Measurements from ENCODE around the gene PPARG. TPM values are rescaled to one million over a fixed set of nuclear protein-coding genes. Genes with fewer than 3 reads are reported as not detected.
A peak's percentile ranks its signal among the peaks of the same experiment; 100 is the strongest.

PPARG gene
- total RNA-seq, 2 donors from 2014 or later = 1.4 to 1.9 TPM

DNA sequence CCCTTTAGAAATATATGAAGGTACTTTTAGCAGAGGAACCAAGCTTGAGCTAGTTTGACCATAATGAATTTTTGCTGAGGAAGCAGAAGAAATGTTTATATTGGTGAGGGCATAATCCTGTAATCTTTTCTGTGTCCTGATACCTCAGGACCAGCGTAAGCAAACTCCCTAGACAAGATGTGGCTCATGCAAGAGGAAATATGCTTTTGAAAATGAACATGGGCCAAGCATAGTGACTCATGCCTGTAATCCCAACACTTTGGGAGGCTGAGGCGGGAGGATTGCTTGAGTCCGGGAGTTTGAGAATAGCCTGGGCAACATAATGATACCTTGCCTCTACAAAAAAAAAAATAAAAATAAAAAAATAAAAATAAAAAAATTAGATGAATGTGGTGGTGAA is 78.5 kb downstream of the PPARG start:
- no peak overlapping the region for H3K27ac Mint-ChIP-seq
- no peak for ATAC-seq (replicated peaks in 1 of 2)
- H3K4me1 Mint-ChIP-seq (ENCODE audit: low read depth) = peaks cover 13% of the 10 kb centered on the region
- no peak overlapping the region for H3K4me3 Mint-ChIP-seq
- no peak for DNase-seq
- H3K9me3 Mint-ChIP-seq = peaks cover 0 to 4% of the 10 kb centered on the region in 2 donors
- no peaks in the 10 kb centered on the region for H3K36me3 Mint-ChIP-seq (ENCODE audit: insufficient read depth in 2 of 2)
- peaks cover 10% of the 10 kb centered on the region for H3K27me3 Mint-ChIP-seq (ENCODE audit: low read depth)

GRCh38 chr3:12369029-12369428 is 80.2 kb downstream of the PPARG start:
- Mint-ChIP-seq H3K36me3 (ENCODE audit: insufficient read depth in 2 of 2) (no peaks in the 10 kb centered on the region), H3K4me1 (ENCODE audit: low read depth) (peaks cover 6% of the 10 kb centered on the region), H3K9me3 (peaks cover 0 to 3% of the 10 kb centered on the region in 2 donors), H3K27me3 (ENCODE audit: low read depth) (peaks cover 26% of the 10 kb centered on the region), H3K27ac (no peak overlapping the region), H3K4me3 (no peak overlapping the region)
- no peak for ATAC-seq (replicated peaks in 1 of 2)
- no peak for DNase-seq

GRCh38 chr3:12369598-12369997 is 80.7 kb downstream of the PPARG start:
- H3K27ac Mint-ChIP-seq = no peak overlapping the region
- peaks cover 0 to 1% of the 10 kb centered on the region in 2 donors for H3K9me3 Mint-ChIP-seq
- H3K27me3 Mint-ChIP-seq (ENCODE audit: low read depth) = peaks cover 26% of the 10 kb centered on the region
- ATAC-seq (replicated peaks in 1 of 2) (peak in 1 of 2 donors; percentile 45), DNase-seq (no peak)
- no peak overlapping the region for H3K4me3 Mint-ChIP-seq
- peaks cover 5% of the 10 kb centered on the region for H3K4me1 Mint-ChIP-seq (ENCODE audit: low read depth)
- no peaks in the 10 kb centered on the region for H3K36me3 Mint-ChIP-seq (ENCODE audit: insufficient read depth in 2 of 2)

DNA sequence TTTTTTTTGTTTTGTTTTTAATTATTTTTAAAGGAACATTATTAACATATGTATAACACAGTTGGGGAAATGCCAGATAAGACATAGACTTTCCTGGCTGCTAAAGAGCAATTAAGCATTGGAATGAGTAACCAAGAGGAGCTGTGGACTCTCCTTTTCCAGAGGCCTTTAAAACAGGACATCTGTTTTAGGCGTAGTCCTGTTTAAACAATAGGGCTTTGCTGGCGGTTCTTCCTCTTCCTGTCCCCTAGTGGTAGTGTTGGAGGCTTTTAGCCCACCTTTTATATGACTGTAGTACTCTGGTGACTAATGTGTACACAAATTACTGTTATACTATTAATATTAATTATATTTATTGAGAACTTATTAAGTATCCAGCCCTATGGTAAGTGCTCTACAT is 81.9 kb downstream of the PPARG start:
- no peak overlapping the region for H3K27ac Mint-ChIP-seq
- no peak overlapping the region for H3K4me3 Mint-ChIP-seq
- H3K9me3 Mint-ChIP-seq = peaks cover 0 to 1% of the 10 kb centered on the region in 2 donors
- peaks cover 5% of the 10 kb centered on the region for H3K4me1 Mint-ChIP-seq (ENCODE audit: low read depth)
- peaks cover 35% of the 10 kb centered on the region for H3K27me3 Mint-ChIP-seq (ENCODE audit: low read depth)
- H3K36me3 Mint-ChIP-seq (ENCODE audit: insufficient read depth in 2 of 2) = no peaks in the 10 kb centered on the region
- no peak for DNase-seq
- no peak for ATAC-seq (replicated peaks in 1 of 2)

DNA sequence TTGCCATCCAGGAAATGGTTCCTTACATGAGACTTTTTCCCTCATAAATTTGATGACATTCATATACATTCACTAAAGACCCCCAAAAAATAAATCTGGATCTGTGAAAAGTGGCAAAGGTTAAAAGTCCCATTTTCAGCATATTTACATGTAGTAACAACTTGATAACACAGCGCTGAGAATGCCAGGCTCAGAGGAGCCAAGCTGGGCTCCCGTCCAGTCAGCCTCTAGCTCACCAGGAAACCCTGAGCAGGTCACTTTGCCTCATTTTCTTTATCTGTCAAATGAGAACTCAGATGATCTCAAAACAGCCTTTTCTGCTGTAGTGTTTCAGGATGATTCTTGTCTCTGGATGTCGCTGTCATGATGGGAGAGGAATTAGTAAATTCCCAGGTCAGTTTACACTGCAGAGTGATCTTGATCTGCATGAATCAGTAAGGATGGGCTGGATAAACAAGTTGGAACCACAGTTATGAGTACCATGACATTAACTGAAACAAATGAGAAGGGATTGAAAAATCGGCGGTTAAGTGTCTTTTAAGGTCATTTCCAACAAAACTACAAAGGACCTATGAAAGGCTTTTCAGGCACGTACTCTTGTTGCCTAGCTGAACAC is 82.8 kb downstream of the PPARG start:
- Mint-ChIP-seq H3K4me1 (ENCODE audit: low read depth) (peaks cover 5% of the 10 kb centered on the region), H3K4me3 (no peak overlapping the region), H3K27me3 (ENCODE audit: low read depth) (peaks cover 35% of the 10 kb centered on the region), H3K27ac (no peak overlapping the region), H3K9me3 (no peaks in the 10 kb centered on the region), H3K36me3 (ENCODE audit: insufficient read depth in 2 of 2) (no peaks in the 10 kb centered on the region)
- ATAC-seq (replicated peaks in 1 of 2) (no peak), DNase-seq (no peak)

GRCh38 chr3:12372741-12373280 is 83.9 kb downstream of the PPARG start:
- DNase-seq (no peak), ATAC-seq (replicated peaks in 1 of 2) (no peak)
- no peaks in the 10 kb centered on the region for H3K36me3 Mint-ChIP-seq (ENCODE audit: insufficient read depth in 2 of 2)
- H3K9me3 Mint-ChIP-seq = no peaks in the 10 kb centered on the region
- H3K4me1 Mint-ChIP-seq (ENCODE audit: low read depth) = peaks cover 5% of the 10 kb centered on the region
- H3K4me3 Mint-ChIP-seq = no peak overlapping the region
- no peak overlapping the region for H3K27ac Mint-ChIP-seq
- peaks cover 35% of the 10 kb centered on the region for H3K27me3 Mint-ChIP-seq (ENCODE audit: low read depth)

DNA sequence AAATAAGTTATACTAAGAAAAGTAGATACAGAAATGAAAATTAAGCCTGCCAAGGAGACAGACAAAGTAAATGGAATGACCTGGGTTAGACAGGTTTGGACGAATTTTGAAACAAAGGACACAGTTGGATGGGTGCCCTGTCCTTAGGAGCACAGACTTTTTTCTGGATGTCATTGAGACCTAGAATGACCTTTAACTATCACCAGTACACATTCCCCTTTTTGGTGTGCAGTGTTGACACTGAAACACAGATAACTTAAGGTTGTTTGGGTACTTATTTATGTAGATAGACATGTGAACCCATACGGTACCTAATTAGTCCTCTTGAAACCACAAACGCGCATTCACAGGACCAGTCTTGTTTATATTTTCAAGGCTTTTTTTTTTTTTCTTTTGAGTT is 86.7 kb downstream of the PPARG start:
- DNase-seq (no peak), ATAC-seq (replicated peaks in 1 of 2) (no peak)
- Mint-ChIP-seq H3K4me3 (no peak overlapping the region), H3K27ac (no peak overlapping the region), H3K9me3 (no peaks in the 10 kb centered on the region), H3K4me1 (ENCODE audit: low read depth) (peaks cover 11% of the 10 kb centered on the region), H3K27me3 (ENCODE audit: low read depth) (peaks cover 46% of the 10 kb centered on the region), H3K36me3 (ENCODE audit: insufficient read depth in 2 of 2) (no peaks in the 10 kb centered on the region)

DNA sequence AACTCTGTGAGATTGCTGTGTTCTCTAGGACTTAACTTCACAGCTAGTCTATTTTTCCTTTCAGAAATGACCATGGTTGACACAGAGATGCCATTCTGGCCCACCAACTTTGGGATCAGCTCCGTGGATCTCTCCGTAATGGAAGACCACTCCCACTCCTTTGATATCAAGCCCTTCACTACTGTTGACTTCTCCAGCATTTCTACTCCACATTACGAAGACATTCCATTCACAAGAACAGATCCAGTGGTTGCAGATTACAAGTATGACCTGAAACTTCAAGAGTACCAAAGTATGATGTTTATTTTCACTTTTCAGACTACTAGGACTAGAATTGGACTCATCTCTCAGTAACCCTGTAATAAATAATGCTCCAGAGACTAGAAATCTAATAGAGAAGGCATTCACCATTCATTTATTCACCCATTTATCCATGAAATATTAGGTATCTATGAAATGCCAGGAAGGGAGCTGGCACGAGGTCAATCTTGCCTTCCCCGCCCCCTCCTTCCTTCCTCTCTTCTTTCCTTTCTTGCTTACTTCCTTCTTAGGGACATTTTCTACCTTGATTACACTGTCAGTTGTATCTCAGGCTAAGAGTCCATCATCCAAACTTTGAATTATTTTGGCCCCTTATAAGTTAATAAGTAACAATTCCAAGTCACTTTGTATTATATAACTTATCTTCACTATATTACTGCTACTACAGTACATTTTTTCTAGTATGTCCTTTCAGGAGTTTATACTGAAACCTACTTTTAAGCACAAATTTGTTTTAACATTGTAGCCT is 91.0 kb downstream of the PPARG start:
- Mint-ChIP-seq H3K27ac (no peak overlapping the region), H3K27me3 (ENCODE audit: low read depth) (peaks cover 25% of the 10 kb centered on the region), H3K9me3 (no peaks in the 10 kb centered on the region), H3K4me1 (ENCODE audit: low read depth) (peaks cover 15% of the 10 kb centered on the region), H3K36me3 (ENCODE audit: insufficient read depth in 2 of 2) (no peaks in the 10 kb centered on the region), H3K4me3 (no peak overlapping the region)
- DNase-seq (no peak), ATAC-seq (replicated peaks in 1 of 2) (no peak)

DNA sequence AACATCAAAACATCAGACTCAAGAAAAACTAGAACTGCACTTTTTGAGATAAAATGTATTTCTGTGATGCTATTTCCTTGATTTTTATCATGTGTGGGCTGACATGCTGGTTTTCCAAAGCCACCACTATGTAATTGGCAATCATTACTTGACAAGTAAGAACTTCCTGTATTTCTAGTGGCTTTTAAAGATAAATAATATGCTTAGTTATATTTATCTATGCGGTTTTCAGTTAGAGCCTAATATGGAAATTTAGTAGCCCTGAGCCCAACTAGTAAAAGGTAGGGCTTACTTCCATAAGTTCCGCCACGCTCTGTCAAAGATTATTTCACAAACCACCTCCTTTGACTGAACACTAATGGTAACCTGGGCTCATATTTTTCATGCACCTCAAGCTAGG is 91.6 kb downstream of the PPARG start:
- Mint-ChIP-seq H3K4me3 (no peak overlapping the region), H3K4me1 (ENCODE audit: low read depth) (peaks cover 17% of the 10 kb centered on the region), H3K27me3 (ENCODE audit: low read depth) (peaks cover 22% of the 10 kb centered on the region), H3K36me3 (ENCODE audit: insufficient read depth in 2 of 2) (no peaks in the 10 kb centered on the region), H3K27ac (no peak overlapping the region), H3K9me3 (no peaks in the 10 kb centered on the region)
- ATAC-seq (replicated peaks in 1 of 2) (no peak), DNase-seq (no peak)

DNA sequence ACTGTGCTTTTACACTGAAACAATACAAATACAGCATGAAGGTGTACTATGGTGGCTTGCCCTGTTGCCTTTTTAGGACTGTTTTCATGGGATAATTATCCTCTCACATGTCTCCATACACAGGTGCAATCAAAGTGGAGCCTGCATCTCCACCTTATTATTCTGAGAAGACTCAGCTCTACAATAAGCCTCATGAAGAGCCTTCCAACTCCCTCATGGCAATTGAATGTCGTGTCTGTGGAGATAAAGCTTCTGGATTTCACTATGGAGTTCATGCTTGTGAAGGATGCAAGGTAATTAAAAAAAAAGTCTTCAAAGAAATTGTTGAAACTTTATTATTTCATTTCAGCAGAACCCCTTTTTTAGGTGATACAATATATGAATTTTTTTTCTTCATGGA is 92.3 kb downstream of the PPARG start:
- H3K4me3 Mint-ChIP-seq = no peak overlapping the region
- no peak overlapping the region for H3K27ac Mint-ChIP-seq
- H3K4me1 Mint-ChIP-seq (ENCODE audit: low read depth) = peaks cover 17% of the 10 kb centered on the region
- peaks cover 28% of the 10 kb centered on the region for H3K27me3 Mint-ChIP-seq (ENCODE audit: low read depth)
- DNase-seq = no peak
- ATAC-seq (replicated peaks in 1 of 2) = no peak
- H3K36me3 Mint-ChIP-seq (ENCODE audit: insufficient read depth in 2 of 2) = no peaks in the 10 kb centered on the region
- no peaks in the 10 kb centered on the region for H3K9me3 Mint-ChIP-seq

GRCh38 chr3:12383218-12383617 is 94.3 kb downstream of the PPARG start:
- ATAC-seq (replicated peaks in 1 of 2) (no peak), DNase-seq (no peak)
- Mint-ChIP-seq H3K27me3 (ENCODE audit: low read depth) (peaks cover 44% of the 10 kb centered on the region), H3K36me3 (ENCODE audit: insufficient read depth in 2 of 2) (no peaks in the 10 kb centered on the region), H3K4me1 (ENCODE audit: low read depth) (peaks cover 17% of the 10 kb centered on the region), H3K4me3 (no peak overlapping the region), H3K27ac (no peak overlapping the region), H3K9me3 (no peaks in the 10 kb centered on the region)

GRCh38 chr3:12384451-12385233 is 95.8 kb downstream of the PPARG start:
- peaks cover 14% of the 10 kb centered on the region for H3K4me1 Mint-ChIP-seq (ENCODE audit: low read depth)
- ATAC-seq (replicated peaks in 1 of 2) (peak in 1 of 2 donors; percentile 53), DNase-seq (no peak)
- H3K9me3 Mint-ChIP-seq = peaks cover 0 to 3% of the 10 kb centered on the region in 2 donors
- H3K4me3 Mint-ChIP-seq = no peak overlapping the region
- no peak overlapping the region for H3K27ac Mint-ChIP-seq
- H3K36me3 Mint-ChIP-seq (ENCODE audit: insufficient read depth in 2 of 2) = peaks cover 0 to 4% of the 10 kb centered on the region in 2 donors
- H3K27me3 Mint-ChIP-seq (ENCODE audit: low read depth) = peaks cover 48% of the 10 kb centered on the region
